ENCODE measurements around the gene UNC93B1. TPM values are rescaled to one million over a fixed set of nuclear protein-coding genes. Genes with fewer than 3 reads are reported as not detected.

UNC93B1 gene, protein sequence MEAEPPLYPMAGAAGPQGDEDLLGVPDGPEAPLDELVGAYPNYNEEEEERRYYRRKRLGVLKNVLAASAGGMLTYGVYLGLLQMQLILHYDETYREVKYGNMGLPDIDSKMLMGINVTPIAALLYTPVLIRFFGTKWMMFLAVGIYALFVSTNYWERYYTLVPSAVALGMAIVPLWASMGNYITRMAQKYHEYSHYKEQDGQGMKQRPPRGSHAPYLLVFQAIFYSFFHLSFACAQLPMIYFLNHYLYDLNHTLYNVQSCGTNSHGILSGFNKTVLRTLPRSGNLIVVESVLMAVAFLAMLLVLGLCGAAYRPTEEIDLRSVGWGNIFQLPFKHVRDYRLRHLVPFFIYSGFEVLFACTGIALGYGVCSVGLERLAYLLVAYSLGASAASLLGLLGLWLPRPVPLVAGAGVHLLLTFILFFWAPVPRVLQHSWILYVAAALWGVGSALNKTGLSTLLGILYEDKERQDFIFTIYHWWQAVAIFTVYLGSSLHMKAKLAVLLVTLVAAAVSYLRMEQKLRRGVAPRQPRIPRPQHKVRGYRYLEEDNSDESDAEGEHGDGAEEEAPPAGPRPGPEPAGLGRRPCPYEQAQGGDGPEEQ
- total RNA-seq = 3.9 and 4.3 TPM in 2 replicates
- long read RNA-seq = 0 reads

DNA sequence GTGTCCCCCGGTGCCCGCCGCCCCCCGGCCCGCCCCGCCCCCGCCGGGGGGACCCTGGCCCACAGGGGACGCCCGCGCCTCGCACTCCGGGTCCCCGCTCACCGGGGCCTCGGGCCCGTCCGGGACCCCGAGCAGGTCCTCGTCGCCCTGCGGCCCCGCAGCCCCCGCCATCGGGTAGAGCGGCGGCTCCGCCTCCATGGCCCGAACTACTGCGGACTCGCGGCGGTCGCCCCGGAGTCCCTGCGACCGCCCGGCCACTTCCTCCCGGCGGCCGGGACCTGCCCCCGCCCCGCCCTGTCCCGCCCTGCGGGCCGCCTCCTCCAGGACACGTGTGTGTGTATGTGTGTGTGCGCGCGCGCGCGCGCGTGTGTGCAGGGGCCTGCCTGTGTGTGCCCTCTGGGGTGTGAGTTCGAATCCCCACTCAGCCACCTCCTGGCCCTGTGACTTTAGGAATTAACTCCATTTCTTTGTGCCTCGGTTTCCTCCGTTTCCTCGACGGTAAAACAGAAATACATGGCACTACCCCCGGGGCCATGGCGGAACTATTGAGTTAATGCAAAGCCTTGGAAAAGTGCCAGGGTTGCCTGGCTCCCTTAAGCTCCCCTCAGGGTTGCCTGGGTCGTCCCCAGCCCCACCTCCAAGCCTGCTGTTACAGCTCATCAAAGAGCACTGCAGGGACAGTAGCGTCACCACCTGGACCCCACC is at the start of gene UNC93B1:
Gene UNC93B1, minus strand, starts transcription at position 252 of the 705 bp plus-strand sequence. Its CDS starts 54 bp downstream, at position 198.
- TF ChIP-seq, protein P1, sequence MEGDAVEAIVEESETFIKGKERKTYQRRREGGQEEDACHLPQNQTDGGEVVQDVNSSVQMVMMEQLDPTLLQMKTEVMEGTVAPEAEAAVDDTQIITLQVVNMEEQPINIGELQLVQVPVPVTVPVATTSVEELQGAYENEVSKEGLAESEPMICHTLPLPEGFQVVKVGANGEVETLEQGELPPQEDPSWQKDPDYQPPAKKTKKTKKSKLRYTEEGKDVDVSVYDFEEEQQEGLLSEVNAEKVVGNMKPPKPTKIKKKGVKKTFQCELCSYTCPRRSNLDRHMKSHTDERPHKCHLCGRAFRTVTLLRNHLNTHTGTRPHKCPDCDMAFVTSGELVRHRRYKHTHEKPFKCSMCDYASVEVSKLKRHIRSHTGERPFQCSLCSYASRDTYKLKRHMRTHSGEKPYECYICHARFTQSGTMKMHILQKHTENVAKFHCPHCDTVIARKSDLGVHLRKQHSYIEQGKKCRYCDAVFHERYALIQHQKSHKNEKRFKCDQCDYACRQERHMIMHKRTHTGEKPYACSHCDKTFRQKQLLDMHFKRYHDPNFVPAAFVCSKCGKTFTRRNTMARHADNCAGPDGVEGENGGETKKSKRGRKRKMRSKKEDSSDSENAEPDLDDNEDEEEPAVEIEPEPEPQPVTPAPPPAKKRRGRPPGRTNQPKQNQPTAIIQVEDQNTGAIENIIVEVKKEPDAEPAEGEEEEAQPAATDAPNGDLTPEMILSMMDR (conservative IDR thresholded peaks at IDR 0.05) = no peak
- H3K27ac Mint-ChIP-seq (ENCODE audit: unreplicated experiment) = no peak within 1 kb of the TSS
- no peaks in the 10 kb centered on the region for H3K36me3 Mint-ChIP-seq (ENCODE audit: low read depth)
- peak; percentile 56 for DNase-seq (ENCODE audit: low read depth, low spot score)
- H3K4me1 Mint-ChIP-seq = peaks cover 5% of the 10 kb centered on the region
- H3K4me3 Mint-ChIP-seq = peak within 1 kb of the TSS; percentile 75
- no peaks in the 10 kb centered on the region for H3K9me3 Mint-ChIP-seq
- H3K27me3 Mint-ChIP-seq (ENCODE audit: low read depth) = peaks cover 39% of the 10 kb centered on the region

DNA sequence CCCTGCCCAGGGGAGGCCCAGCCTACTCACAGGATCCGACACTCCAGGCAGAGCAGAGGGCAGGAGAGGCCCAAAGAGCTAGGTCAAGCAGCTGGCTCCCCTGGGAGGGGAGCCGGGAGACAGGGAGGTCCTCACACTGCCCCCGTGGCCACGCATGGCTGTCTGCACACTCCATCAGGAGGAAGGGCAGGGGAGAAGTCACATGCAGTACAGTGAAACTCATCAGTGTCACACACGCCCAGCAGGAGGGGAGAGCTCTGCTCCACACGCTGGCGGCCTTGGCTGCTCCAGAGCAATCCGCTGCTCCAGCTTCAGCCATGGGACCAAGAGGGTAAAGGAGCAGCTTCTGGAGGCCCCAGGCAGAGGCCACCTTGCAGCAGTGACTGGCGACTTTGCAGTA is 49.2 kb upstream of the UNC93B1 start:
- no peaks in the 10 kb centered on the region for H3K9me3 Mint-ChIP-seq
- no peak for DNase-seq (ENCODE audit: low read depth, low spot score)
- H3K27ac Mint-ChIP-seq (ENCODE audit: unreplicated experiment) = no peak overlapping the region

DNA sequence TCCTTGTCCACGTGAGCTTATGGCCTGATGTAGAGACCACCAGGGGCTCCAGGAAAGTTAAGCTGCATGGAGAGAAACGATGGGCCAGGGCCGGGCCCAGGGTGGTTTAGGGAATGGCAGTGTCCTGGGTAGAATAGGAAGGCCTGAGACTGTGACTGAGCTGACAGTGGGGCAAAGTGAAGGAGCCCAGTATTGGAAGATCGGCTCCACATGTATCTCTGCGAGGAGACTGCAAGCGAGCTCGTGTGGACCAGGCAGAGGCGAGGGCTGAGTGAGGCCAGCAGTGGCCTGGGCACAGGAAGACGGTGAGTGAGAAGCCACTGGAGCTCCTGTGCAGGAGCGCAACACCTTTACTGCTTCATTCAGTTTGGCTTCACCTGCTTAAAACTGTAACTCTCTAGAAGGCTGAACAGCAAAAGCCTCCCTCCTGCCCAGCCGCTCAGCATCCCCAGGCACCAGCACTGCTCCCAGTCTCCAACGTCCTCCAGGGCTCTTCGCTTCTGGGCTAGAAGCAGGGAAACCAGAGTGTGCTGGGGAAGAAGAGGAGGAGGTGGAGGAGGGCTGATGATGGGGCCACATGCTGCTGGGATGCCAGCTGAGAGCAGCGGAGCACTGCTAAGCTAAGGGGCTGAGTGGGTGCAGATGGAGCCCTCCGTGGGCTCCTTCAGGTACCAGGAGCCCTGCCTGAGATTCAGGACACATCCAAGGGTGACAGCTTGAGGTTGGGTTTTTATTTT is 48.4 kb upstream of the UNC93B1 start:
- Mint-ChIP-seq H3K4me3 (no peak overlapping the region), H3K36me3 (ENCODE audit: low read depth) (no peaks in the 10 kb centered on the region), H3K27me3 (ENCODE audit: low read depth) (no peaks in the 10 kb centered on the region), H3K27ac (ENCODE audit: unreplicated experiment) (no peak overlapping the region), H3K4me1 (peaks cover 4% of the 10 kb centered on the region), H3K9me3 (no peaks in the 10 kb centered on the region)
- no peak for DNase-seq (ENCODE audit: low read depth, low spot score)
- TF ChIP-seq, protein P1 (conservative IDR thresholded peaks at IDR 0.05) = no peak

More for the DNA sequence above, 49.2 kb upstream of the UNC93B1 start:
- Mint-ChIP-seq H3K27me3 (ENCODE audit: low read depth) (no peaks in the 10 kb centered on the region), H3K4me3 (no peak overlapping the region), H3K4me1 (peaks cover 4% of the 10 kb centered on the region), H3K36me3 (ENCODE audit: low read depth) (peaks cover 2% of the 10 kb centered on the region)
- TF ChIP-seq, protein P1 (conservative IDR thresholded peaks at IDR 0.05) = no peak

DNA sequence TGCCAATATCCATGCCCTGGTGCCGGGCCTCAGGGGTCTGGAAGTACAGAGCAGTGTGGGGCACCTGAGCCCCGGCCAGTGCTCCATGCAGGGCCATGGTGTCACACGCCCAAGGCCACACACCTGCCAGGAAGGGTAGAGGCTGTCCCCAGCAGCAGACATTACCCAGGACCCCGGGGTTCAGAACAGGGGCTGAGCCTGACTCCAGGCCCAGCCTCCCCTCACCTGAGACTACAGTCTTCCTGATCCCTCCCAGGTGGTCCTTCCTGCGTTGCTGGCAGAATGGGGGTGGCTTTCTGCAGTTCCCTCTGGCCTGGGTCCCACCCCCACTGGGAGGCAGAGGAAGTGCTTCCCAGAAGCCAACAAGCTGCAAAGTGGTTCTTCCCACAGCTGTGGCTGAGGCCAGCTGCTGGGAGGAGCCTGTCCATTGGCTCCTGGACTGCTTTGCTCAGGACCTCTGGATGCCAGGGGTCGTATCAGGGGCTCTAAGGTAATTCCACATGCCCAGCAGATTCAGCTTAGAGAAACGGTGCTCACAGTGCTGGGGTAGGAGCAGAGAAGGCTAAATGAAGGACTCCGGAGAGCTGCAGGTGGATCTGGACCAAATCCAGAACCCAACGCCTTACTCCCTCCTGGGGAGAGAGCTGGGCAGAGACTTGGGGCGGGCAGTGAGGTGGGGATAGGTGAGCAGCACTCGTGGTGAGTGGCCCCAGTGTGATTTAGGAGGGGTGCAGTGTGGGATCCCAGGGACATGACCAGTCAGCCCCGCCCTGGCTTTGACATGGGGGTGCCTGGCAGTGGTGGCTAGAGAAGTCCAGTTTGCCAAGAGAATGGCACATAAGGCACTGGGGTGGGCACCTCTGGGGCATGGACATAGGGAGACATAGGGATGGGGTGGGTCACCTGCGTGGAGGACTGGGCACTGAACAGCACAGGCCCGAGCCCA is 47.6 kb upstream of the UNC93B1 start:
- Mint-ChIP-seq H3K4me1 (peaks cover 4% of the 10 kb centered on the region), H3K9me3 (no peaks in the 10 kb centered on the region), H3K27me3 (ENCODE audit: low read depth) (no peaks in the 10 kb centered on the region), H3K27ac (ENCODE audit: unreplicated experiment) (no peak overlapping the region), H3K4me3 (no peak overlapping the region), H3K36me3 (ENCODE audit: low read depth) (no peaks in the 10 kb centered on the region)
- no peak for DNase-seq (ENCODE audit: low read depth, low spot score)
- TF ChIP-seq, protein P1 (conservative IDR thresholded peaks at IDR 0.05) = no peak
